Bronchial epithelial cell (primary cell): ENCODE measurements around the gene SEC14L2. TPM values are rescaled to one million over a fixed set of nuclear protein-coding genes. Genes with fewer than 3 reads are reported as not detected.
"Not testable (repeated sequence)": the region's sequence is repeated elsewhere in the genome, so short reads cannot be mapped to it uniquely, and the experiment has no call there.

Experiments used
- DNase-seq: peaks from one replicate; pipeline ENCODE4 v3.0.0-alpha.2; 2010; ENCODE audit warnings: low read depth
- FAIRE-seq: peaks from 2 replicates; lab custom pipeline; 2011; peaks lifted over from hg19 to GRCh38; lab: Jason Lieb, UNC
- H3K27me3 ChIP-seq: 2 replicates; pipeline ENCODE4 v1.5.1; 2011; ENCODE audit warnings: low read length; ENCODE audit not compliant: control insufficient read depth, insufficient read depth
- H3K36me3 ChIP-seq: 2 replicates; pipeline ENCODE4 v1.5.1; 2011; ENCODE audit warnings: low read length; ENCODE audit not compliant: control insufficient read depth, insufficient read depth
- H3K4me3 ChIP-seq: 2 replicates; pipeline ENCODE4 v1.5.1; 2011; ENCODE audit warnings: mild to moderate bottlenecking, low read depth, low read length, control low read depth
- CTCF ChIP-seq: IDR thresholded peaks from 2 replicates; pipeline ENCODE4 v1.5.1; 2011; ENCODE audit warnings: mild to moderate bottlenecking, moderate library complexity, low read length, control low read depth, inconsistent platforms; ENCODE audit not compliant: insufficient read depth, severe bottlenecking
- total RNA-seq: library from RNA; depleted of rRNA; stranded (reverse); fragments of >200 nt; gene quantifications from 2 replicates; pipeline ENCODE4 v1.2.1, GENCODE V29; 2014

The SEC14L2 gene
- total RNA-seq, 1 donor from 2014 or later = 34.5 TPM

GRCh38 chr22:30441088-30441487 lies 44.3 kb downstream of the SEC14L2 start:
- no peak for FAIRE-seq
- no peaks in the 10 kb centered on the region for H3K27me3 ChIP-seq
- no peak for DNase-seq

DNA sequence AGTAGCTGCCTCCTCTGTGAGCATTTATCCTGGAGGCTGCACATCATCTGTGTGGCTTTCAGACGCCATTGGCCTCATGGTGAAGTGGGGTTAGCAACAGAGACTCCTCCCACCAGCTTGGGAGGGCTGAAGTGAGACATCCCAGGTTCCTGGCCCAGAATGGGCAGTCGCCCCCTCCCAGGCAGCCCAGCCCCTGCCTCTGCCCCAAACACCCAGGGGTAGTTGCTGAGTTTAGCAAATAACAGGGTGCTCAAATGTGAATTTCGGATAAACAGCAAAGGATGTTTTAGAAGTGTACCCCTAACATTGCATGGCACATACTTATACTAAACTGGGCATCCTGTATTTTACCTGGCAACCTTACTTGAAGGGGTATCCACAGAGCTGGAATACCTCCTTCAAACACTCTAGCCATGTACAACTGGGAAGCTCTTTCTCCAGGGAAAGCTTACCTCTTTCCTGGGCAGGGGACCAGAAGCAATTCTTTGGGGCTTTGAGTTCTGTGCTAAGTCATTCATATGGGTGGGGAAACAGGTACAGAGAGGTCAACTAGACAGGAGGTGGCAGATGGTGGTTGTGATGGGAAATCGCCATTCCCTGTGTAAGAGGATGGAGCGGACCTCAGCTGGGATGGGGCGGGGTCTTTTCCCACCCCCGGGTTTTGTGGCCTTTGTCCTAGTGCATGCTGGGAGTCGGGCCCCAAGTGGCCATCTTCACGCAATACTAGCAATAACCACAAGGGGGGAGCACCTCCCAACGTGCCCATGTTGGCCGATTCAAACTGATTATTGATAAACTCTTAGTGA lies 48.0 kb downstream of the SEC14L2 start:
- DNase-seq (peak; percentile 43), FAIRE-seq (no peak)
- Histone ChIP-seq H3K4me3 (no peak overlapping the region), H3K27me3 (no peaks in the 10 kb centered on the region), H3K36me3 (no peaks in the 10 kb centered on the region)
- peak; percentile 84 for TF ChIP-seq CTCF

More at GRCh38 chr22:30441088-30441487, 44.3 kb downstream of the SEC14L2 start:
- Histone ChIP-seq H3K4me3 (no peak overlapping the region), H3K36me3 (no peaks in the 10 kb centered on the region)
- TF ChIP-seq CTCF = no peak

DNA sequence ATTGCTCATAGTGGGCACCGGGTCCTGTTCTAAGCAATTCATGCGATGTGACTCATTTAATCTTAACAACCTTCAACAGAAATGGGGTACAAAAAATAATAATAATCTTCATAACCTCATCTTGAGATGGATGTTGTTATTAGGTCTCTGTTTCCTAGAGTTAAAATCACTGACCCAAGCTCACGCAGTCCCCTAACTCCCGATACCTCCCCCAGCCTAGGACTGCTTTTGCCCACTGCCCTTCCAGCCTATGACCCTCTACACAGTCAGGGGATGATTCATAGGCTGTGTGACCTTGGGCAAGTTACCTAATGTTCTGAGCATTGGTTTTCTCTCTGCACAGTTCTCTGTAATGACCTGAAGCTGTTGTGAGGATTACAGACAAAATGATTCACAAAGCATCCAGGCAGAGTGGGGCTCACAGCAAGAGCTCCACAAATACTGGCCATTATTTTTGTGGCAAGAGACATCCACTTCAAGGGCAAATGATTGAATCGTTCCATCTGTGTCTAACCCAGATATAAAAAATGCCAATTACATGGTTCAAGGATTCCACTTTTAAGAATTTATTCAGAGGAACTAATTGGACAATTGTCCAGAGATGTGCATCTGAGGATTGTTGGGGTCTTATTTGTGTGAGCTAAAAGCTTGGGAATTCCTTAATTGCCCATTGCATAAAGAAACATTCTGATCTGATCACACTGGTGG lies 48.8 kb downstream of the SEC14L2 start:
- peaks cover 1% of the 10 kb centered on the region for H3K27me3 ChIP-seq
- no peak for TF ChIP-seq CTCF
- H3K4me3 ChIP-seq = no peak overlapping the region
- DNase-seq (peak; percentile 37), FAIRE-seq (no peak)
- H3K36me3 ChIP-seq = no peaks in the 10 kb centered on the region

DNA sequence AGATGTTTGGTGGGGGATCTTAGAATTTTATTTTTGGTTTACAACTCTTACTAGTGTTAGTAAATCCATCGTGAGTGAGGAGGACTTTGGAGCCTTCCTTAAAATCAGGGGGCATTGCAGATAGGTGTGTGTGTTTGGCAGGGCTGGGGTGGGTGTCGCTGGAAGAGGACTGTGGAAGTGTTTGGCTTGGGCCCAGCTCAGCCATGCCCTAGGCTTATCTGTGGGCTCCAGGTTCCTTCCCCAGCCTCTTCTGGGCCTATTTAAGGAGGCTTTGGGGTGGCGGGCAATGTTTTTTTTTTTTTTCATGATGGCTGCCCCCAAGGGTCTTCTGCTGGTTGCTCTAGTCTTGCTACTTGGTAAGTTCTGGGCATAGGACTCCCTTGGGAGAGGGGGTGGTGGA lies 50.8 kb downstream of the SEC14L2 start:
- DNase-seq (no peak), FAIRE-seq (no peak)
- Histone ChIP-seq H3K4me3 (no peak overlapping the region), H3K27me3 (peaks cover 8% of the 10 kb centered on the region), H3K36me3 (no peaks in the 10 kb centered on the region)
- no peak for TF ChIP-seq CTCF

- not testable (repeated sequence) for DNase-seq, H3K27me3 ChIP-seq, H3K4me3 ChIP-seq, H3K36me3 ChIP-seq, FAIRE-seq
Observed at GRCh38 chr22:30451488-30451887, 54.7 kb downstream of the SEC14L2 start.

DNA sequence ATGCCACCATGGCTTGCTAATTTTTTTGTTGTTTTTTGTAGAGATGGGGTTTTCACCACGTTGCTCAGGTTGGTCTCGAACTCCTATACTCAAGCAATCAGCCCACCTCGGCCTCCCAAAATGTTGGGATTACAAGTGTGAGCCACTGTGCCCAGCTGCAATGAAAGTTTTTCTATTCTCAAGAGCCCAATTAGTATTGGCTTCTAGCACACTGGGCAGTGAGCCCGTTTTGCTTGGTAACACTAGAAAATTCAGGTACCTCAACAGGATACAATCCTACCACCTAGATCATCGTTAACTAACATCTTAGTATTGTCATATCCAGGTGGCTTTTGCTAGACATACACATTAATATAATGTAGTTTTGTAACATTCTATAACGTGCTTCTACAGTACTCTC lies 56.0 kb downstream of the SEC14L2 start:
- no peak for TF ChIP-seq CTCF
- peaks cover 8% of the 10 kb centered on the region for H3K27me3 ChIP-seq
- no peak overlapping the region for H3K4me3 ChIP-seq
- FAIRE-seq = no peak
- no peaks in the 10 kb centered on the region for H3K36me3 ChIP-seq
- DNase-seq = no peak
